ENCODE data around the gene RCBTB1. TPM values are rescaled to one million over a fixed set of nuclear protein-coding genes. Genes with fewer than 3 reads are reported as not detected.

RCBTB1 gene
- polyA plus RNA-seq, 1 donor = 21.2 TPM

- 83% methylated on average over 1 of the region's 3 CpGs for WGBS (ENCODE audit: insufficient coverage, low lambda C conversion rate)
- no peak overlapping the region for H3K4me3 ChIP-seq (ENCODE audit: low read length)
- DNase-seq = no peak
- no peaks in the 10 kb centered on the region for H3K27me3 ChIP-seq (ENCODE audit: control insufficient read depth, insufficient read depth, low read length)
- peaks cover 30% of the 10 kb centered on the region for H3K36me3 ChIP-seq (ENCODE audit: control insufficient read depth, insufficient read depth, low read length)
- H3K9me3 ChIP-seq (ENCODE audit: control insufficient read depth, low read depth, low read length) = no peaks in the 10 kb centered on the region
- H3K27ac ChIP-seq (ENCODE audit: low read length) = no peak overlapping the region
- no peaks in the 10 kb centered on the region for H3K4me1 ChIP-seq (ENCODE audit: control insufficient read depth, insufficient read depth, low read length)
Measured at GRCh38 chr13:49539746-49540145, 45.6 kb downstream of the RCBTB1 start.

DNA sequence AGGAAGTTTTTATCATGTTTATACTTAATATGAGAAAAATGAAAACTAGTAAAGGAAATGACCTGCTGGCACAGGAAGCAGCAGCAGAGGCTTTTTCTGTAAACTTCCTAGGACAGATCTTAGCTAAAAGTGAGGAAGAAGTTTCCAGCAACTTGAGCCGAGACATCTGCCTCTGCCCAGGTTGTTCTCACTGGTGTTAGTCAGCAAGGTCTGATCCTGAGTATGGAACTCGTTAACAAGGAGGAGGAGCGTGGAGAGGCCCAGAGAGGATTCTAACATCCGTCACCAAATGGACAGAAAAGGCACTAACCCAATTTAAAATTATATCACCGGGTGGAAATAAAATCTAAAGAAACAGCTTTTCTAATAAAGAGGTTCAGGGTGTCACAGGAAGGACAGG is 46.0 kb downstream of the RCBTB1 start:
- no peak for DNase-seq
- WGBS (ENCODE audit: insufficient coverage, low lambda C conversion rate) = 90% methylated on average over 4 of the region's 5 CpGs
- Histone ChIP-seq H3K4me1 (ENCODE audit: control insufficient read depth, insufficient read depth, low read length) (no peaks in the 10 kb centered on the region), H3K9me3 (ENCODE audit: control insufficient read depth, low read depth, low read length) (no peaks in the 10 kb centered on the region), H3K27ac (ENCODE audit: low read length) (no peak overlapping the region), H3K36me3 (ENCODE audit: control insufficient read depth, insufficient read depth, low read length) (peaks cover 30% of the 10 kb centered on the region), H3K4me3 (ENCODE audit: low read length) (no peak overlapping the region), H3K27me3 (ENCODE audit: control insufficient read depth, insufficient read depth, low read length) (no peaks in the 10 kb centered on the region)

DNA sequence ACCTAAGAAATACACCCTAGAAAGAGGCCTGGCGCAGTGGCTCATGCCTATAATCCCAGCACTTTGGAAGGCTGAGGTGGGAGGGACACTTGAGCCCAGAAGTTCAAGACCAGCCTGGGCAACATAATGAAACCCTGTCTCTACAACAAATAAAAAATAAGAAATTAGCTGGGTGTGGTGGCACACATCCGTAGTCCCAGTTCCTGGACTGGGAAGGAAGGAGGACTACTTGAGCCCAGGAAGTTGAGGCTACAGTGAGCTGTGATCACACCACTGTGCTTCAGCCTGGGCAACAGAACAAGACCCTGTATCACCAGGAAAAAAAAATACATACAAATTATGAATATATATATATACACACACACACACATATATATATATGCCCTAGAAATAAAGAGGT is 47.0 kb downstream of the RCBTB1 start:
- Histone ChIP-seq H3K9me3 (ENCODE audit: control insufficient read depth, low read depth, low read length) (no peaks in the 10 kb centered on the region), H3K36me3 (ENCODE audit: control insufficient read depth, insufficient read depth, low read length) (peaks cover 33% of the 10 kb centered on the region), H3K27me3 (ENCODE audit: control insufficient read depth, insufficient read depth, low read length) (no peaks in the 10 kb centered on the region), H3K4me1 (ENCODE audit: control insufficient read depth, insufficient read depth, low read length) (no peaks in the 10 kb centered on the region), H3K27ac (ENCODE audit: low read length) (no peak overlapping the region), H3K4me3 (ENCODE audit: low read length) (no peak overlapping the region)
- no peak for DNase-seq
- no CpG with 5 or more reads among the region's 2 CpGs for WGBS (ENCODE audit: insufficient coverage, low lambda C conversion rate)

- 37% methylated on average over 2 of the region's 7 CpGs for WGBS (ENCODE audit: insufficient coverage, low lambda C conversion rate)
Measured at GRCh38 chr13:49536144-49536873, 49.0 kb downstream of the RCBTB1 start.

DNA sequence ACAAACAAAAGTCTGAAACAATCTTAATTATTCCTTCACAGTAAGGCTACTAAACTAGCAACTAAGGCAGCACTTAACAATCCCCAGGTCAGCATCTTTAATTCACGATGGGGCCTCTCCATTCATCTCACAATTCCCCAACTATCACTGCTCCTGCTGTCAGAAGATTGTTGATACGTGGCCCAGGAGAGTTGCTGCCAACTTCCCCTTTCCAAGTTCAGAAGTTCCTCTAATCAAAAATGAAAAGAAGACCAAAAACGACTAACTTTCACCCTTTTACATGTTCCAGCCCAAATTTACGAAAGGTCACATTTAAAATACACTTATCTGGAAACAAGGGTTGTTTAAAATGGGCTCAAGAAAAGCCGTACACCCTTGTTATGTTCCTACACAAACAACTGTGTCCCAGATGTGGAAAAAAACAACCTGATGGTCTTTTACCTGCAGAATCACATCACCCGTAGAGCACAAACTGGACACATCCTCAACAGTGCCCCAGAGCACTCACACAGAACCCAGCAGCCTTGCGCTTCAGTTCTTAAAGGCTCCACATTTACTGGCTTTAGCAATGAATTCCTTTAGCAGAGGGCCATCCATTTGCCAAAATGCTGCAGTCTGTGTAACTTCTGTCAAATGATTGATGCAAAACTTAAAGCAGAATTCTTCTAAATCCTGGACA is 51.6 kb downstream of the RCBTB1 start:
- H3K27ac ChIP-seq (ENCODE audit: low read length) = no peak overlapping the region
- H3K4me1 ChIP-seq (ENCODE audit: control insufficient read depth, insufficient read depth, low read length) = no peaks in the 10 kb centered on the region
- no peak overlapping the region for H3K4me3 ChIP-seq (ENCODE audit: low read length)
- H3K9me3 ChIP-seq (ENCODE audit: control insufficient read depth, low read depth, low read length) = no peaks in the 10 kb centered on the region
- H3K27me3 ChIP-seq (ENCODE audit: control insufficient read depth, insufficient read depth, low read length) = no peaks in the 10 kb centered on the region
- DNase-seq = no peak
- WGBS (ENCODE audit: insufficient coverage, low lambda C conversion rate) = 90% methylated on average over 2 of the region's 7 CpGs
- peaks cover 20% of the 10 kb centered on the region for H3K36me3 ChIP-seq (ENCODE audit: control insufficient read depth, insufficient read depth, low read length)

More at GRCh38 chr13:49536144-49536873, 49.0 kb downstream of the RCBTB1 start:
- DNase-seq = peak; percentile 23 to 61
- Histone ChIP-seq H3K36me3 (ENCODE audit: control insufficient read depth, insufficient read depth, low read length) (peaks cover 29% of the 10 kb centered on the region), H3K4me1 (ENCODE audit: control insufficient read depth, insufficient read depth, low read length) (no peaks in the 10 kb centered on the region), H3K9me3 (ENCODE audit: control insufficient read depth, low read depth, low read length) (no peaks in the 10 kb centered on the region), H3K4me3 (ENCODE audit: low read length) (no peak overlapping the region), H3K27ac (ENCODE audit: low read length) (no peak overlapping the region), H3K27me3 (ENCODE audit: control insufficient read depth, insufficient read depth, low read length) (no peaks in the 10 kb centered on the region)

- Histone ChIP-seq H3K4me1 (ENCODE audit: control insufficient read depth, insufficient read depth, low read length) (no peaks in the 10 kb centered on the region), H3K9me3 (ENCODE audit: control insufficient read depth, low read depth, low read length) (no peaks in the 10 kb centered on the region), H3K27ac (ENCODE audit: low read length) (no peak overlapping the region), H3K36me3 (ENCODE audit: control insufficient read depth, insufficient read depth, low read length) (peaks cover 16% of the 10 kb centered on the region), H3K4me3 (ENCODE audit: low read length) (no peak overlapping the region), H3K27me3 (ENCODE audit: control insufficient read depth, insufficient read depth, low read length) (no peaks in the 10 kb centered on the region)
- DNase-seq = no peak
Measured at GRCh38 chr13:49533011-49533410, 52.3 kb downstream of the RCBTB1 start.

GRCh38 chr13:49532593-49532992 is 52.8 kb downstream of the RCBTB1 start:
- no peak overlapping the region for H3K4me3 ChIP-seq (ENCODE audit: low read length)
- WGBS (ENCODE audit: insufficient coverage, low lambda C conversion rate) = no CpG with 5 or more reads among the region's 1 CpG
- no peak for DNase-seq
- H3K9me3 ChIP-seq (ENCODE audit: control insufficient read depth, low read depth, low read length) = no peaks in the 10 kb centered on the region
- peaks cover 15% of the 10 kb centered on the region for H3K36me3 ChIP-seq (ENCODE audit: control insufficient read depth, insufficient read depth, low read length)
- no peak overlapping the region for H3K27ac ChIP-seq (ENCODE audit: low read length)
- H3K27me3 ChIP-seq (ENCODE audit: control insufficient read depth, insufficient read depth, low read length) = no peaks in the 10 kb centered on the region
- H3K4me1 ChIP-seq (ENCODE audit: control insufficient read depth, insufficient read depth, low read length) = no peaks in the 10 kb centered on the region

- Histone ChIP-seq H3K4me1 (ENCODE audit: control insufficient read depth, insufficient read depth, low read length) (no peaks in the 10 kb centered on the region), H3K4me3 (ENCODE audit: low read length) (no peak overlapping the region), H3K27me3 (ENCODE audit: control insufficient read depth, insufficient read depth, low read length) (no peaks in the 10 kb centered on the region), H3K36me3 (ENCODE audit: control insufficient read depth, insufficient read depth, low read length) (peaks cover 20% of the 10 kb centered on the region), H3K27ac (ENCODE audit: low read length) (no peak overlapping the region), H3K9me3 (ENCODE audit: control insufficient read depth, low read depth, low read length) (no peaks in the 10 kb centered on the region)
- no peak for DNase-seq
- 90% methylated on average over 1 of the region's 7 CpGs for WGBS (ENCODE audit: insufficient coverage, low lambda C conversion rate)
Measured at GRCh38 chr13:49530457-49530856, 54.9 kb downstream of the RCBTB1 start.

- Histone ChIP-seq H3K36me3 (ENCODE audit: control insufficient read depth, insufficient read depth, low read length) (peaks cover 16% of the 10 kb centered on the region), H3K27ac (ENCODE audit: low read length) (no peak overlapping the region), H3K4me3 (ENCODE audit: low read length) (no peak overlapping the region), H3K4me1 (ENCODE audit: control insufficient read depth, insufficient read depth, low read length) (no peaks in the 10 kb centered on the region), H3K27me3 (ENCODE audit: control insufficient read depth, insufficient read depth, low read length) (no peaks in the 10 kb centered on the region), H3K9me3 (ENCODE audit: control insufficient read depth, low read depth, low read length) (no peaks in the 10 kb centered on the region)
- no peak for DNase-seq
- no CpG with 5 or more reads among the region's 1 CpG for WGBS (ENCODE audit: insufficient coverage, low lambda C conversion rate)
Measured at GRCh38 chr13:49528161-49528560, 57.2 kb downstream of the RCBTB1 start.

- no peak overlapping the region for H3K27ac ChIP-seq (ENCODE audit: low read length)
- no peaks in the 10 kb centered on the region for H3K4me1 ChIP-seq (ENCODE audit: control insufficient read depth, insufficient read depth, low read length)
- no CpG with 5 or more reads among the region's 2 CpGs for WGBS (ENCODE audit: insufficient coverage, low lambda C conversion rate)
Measured at GRCh38 chr13:49527123-49527522, 58.2 kb downstream of the RCBTB1 start.

More at GRCh38 chr13:49527123-49527522, 58.2 kb downstream of the RCBTB1 start:
- peaks cover 19% of the 10 kb centered on the region for H3K36me3 ChIP-seq (ENCODE audit: control insufficient read depth, insufficient read depth, low read length)
- no peaks in the 10 kb centered on the region for H3K9me3 ChIP-seq (ENCODE audit: control insufficient read depth, low read depth, low read length)
- H3K4me3 ChIP-seq (ENCODE audit: low read length) = no peak overlapping the region
- DNase-seq = no peak
- H3K27me3 ChIP-seq (ENCODE audit: control insufficient read depth, insufficient read depth, low read length) = no peaks in the 10 kb centered on the region
